ENCODE measurements around the gene FKBP10.

GRCh38 chr17:41816637-41817320 lies 4.0 kb downstream of the FKBP10 start:
- TF ChIP-seq, protein P1, sequence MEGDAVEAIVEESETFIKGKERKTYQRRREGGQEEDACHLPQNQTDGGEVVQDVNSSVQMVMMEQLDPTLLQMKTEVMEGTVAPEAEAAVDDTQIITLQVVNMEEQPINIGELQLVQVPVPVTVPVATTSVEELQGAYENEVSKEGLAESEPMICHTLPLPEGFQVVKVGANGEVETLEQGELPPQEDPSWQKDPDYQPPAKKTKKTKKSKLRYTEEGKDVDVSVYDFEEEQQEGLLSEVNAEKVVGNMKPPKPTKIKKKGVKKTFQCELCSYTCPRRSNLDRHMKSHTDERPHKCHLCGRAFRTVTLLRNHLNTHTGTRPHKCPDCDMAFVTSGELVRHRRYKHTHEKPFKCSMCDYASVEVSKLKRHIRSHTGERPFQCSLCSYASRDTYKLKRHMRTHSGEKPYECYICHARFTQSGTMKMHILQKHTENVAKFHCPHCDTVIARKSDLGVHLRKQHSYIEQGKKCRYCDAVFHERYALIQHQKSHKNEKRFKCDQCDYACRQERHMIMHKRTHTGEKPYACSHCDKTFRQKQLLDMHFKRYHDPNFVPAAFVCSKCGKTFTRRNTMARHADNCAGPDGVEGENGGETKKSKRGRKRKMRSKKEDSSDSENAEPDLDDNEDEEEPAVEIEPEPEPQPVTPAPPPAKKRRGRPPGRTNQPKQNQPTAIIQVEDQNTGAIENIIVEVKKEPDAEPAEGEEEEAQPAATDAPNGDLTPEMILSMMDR (IDR thresholded peaks at IDR 0.05; ENCODE audit: borderline replicate concordance, extremely low read depth, low read length, poor library complexity, severe bottlenecking): no peak
- TF ChIP-seq EZH2 (IDR thresholded peaks at IDR 0.05; ENCODE audit: borderline replicate concordance, low read depth, low read length, severe bottlenecking): no peak
